ENCODE measurements around the gene PTBP1.

GRCh38 chr19:782878-783668, 14.2 kb upstream of the PTBP1 start:
- TF ChIP-seq EZH2phosphoT487 (IDR thresholded peaks at IDR 0.05) (no peak), EZH2 (IDR thresholded peaks at IDR 0.05) (no peak), CTCF (IDR thresholded peaks at IDR 0.05) (no peak)

Measured in neural progenitor cell (in vitro differentiated cells).